ENCODE measurements around the gene ZNF778.

The ZNF778 gene

DNA sequence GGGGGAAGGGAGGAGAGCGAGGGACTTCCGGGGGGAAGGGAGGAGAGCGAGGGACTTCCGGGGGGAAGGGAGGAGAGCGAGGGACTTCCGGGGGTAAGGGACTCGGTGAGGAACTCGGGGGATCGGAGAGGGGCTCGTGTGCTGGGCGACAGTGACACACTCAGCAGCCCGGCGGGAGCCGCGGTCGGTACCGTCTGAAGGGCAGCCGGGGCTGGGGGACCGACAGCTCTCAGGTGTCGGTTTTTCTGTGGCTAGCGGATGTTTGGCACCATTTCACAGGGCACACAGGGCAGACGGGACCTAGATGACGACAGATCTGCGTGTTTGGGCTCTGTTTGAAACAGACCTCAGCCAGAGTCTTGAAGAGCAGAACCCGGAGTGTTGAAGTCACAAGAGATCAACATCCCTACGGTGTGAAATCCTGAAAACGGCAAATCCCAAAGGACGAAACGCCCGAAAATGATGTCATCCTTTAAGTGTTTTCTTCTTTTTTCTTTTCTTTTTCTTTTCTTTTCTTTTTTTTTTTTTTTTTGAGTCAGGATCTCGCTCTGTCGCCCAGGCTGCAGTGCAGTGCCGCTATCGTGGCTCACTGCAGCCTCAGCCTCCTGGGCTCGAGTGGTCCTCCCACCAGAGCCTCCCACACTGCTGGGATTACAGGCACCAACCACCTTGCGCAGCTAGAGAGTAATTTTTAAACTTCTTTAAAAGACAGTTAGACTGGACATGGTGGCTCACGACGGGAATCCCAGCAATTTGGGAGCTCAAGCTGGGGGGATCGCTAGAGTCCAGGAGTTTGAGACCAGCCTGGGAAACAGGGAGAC is 23.9 kb downstream of the ZNF778 start (continued):
- TF ChIP-seq ZNF664 (tag by site-specific recombination; IDR thresholded peaks at IDR 0.05) (no peak), ZNF433 (tag by site-specific recombination; IDR thresholded peaks at IDR 0.05; ENCODE audit: low read depth) (no peak), RBAK (tag by site-specific recombination; IDR thresholded peaks at IDR 0.05) (no peak), ZNF138 (tag by site-specific recombination; IDR thresholded peaks at IDR 0.05; ENCODE audit: borderline replicate concordance) (no peak), ZNF175 (tag by site-specific recombination; IDR thresholded peaks at IDR 0.05) (no peak), ZNF423 (tag by site-specific recombination; IDR thresholded peaks at IDR 0.05) (no peak), ZNF777 (tag by site-specific recombination; IDR thresholded peaks at IDR 0.05; ENCODE audit: borderline replicate concordance) (0 out of 2 replicates have a peak, but pooled peaks have one; percentile 36), ZNF791 (tag by site-specific recombination; IDR thresholded peaks at IDR 0.05) (no peak), ZNF580 (tag by site-specific recombination; IDR thresholded peaks at IDR 0.05) (no peak), ZNF404 (tag by site-specific recombination; IDR thresholded peaks at IDR 0.05) (no peak), ZFP3 (tag by site-specific recombination; IDR thresholded peaks at IDR 0.05; ENCODE audit: low read depth) (no peak), KLF16 (tag by site-specific recombination; IDR thresholded peaks at IDR 0.05) (peak; percentile 56), ZSCAN30 (tag by site-specific recombination; IDR thresholded peaks at IDR 0.05) (no peak), ZSCAN4 (tag by site-specific recombination; IDR thresholded peaks at IDR 0.05) (no peak), ZNF843 (tag by site-specific recombination; IDR thresholded peaks at IDR 0.05) (no peak), ZNF555 (tag by site-specific recombination; conservative IDR thresholded peaks at IDR 0.05) (no peak), ZNF121 (tag by site-specific recombination; IDR thresholded peaks at IDR 0.05) (0 out of 2 replicates have a peak, but pooled peaks have one; percentile 17), ZNF426 (tag by site-specific recombination; IDR thresholded peaks at IDR 0.05) (no peak), ZNF768 (tag by site-specific recombination; IDR thresholded peaks at IDR 0.05) (peak; percentile 62; the same call in 1 of the 2 replicates), ZNF473 (tag by site-specific recombination; IDR thresholded peaks at IDR 0.05) (no peak), ZNF701 (tag by site-specific recombination; IDR thresholded peaks at IDR 0.05) (no peak), TCF7L2 (IDR thresholded peaks at IDR 0.05; ENCODE audit: borderline replicate concordance, low read depth, low read length) (no peak), ZNF76 (tag by site-specific recombination; IDR thresholded peaks at IDR 0.05; ENCODE audit: borderline replicate concordance, low read depth) (peak; percentile 46; the same call in 1 of the 2 replicates), ZNF621 (tag by site-specific recombination; IDR thresholded peaks at IDR 0.05) (no peak), ZNF302 (tag by site-specific recombination; IDR thresholded peaks at IDR 0.05; ENCODE audit: low read depth) (no peak), OVOL3 (tag by site-specific recombination; IDR thresholded peaks at IDR 0.05) (no peak), ZNF544 (tag by site-specific recombination; IDR thresholded peaks at IDR 0.05) (no peak), ZNF366 (tag by site-specific recombination; conservative IDR thresholded peaks at IDR 0.05) (peak; percentile 98)
- TF ChIP-seq, protein P1, sequence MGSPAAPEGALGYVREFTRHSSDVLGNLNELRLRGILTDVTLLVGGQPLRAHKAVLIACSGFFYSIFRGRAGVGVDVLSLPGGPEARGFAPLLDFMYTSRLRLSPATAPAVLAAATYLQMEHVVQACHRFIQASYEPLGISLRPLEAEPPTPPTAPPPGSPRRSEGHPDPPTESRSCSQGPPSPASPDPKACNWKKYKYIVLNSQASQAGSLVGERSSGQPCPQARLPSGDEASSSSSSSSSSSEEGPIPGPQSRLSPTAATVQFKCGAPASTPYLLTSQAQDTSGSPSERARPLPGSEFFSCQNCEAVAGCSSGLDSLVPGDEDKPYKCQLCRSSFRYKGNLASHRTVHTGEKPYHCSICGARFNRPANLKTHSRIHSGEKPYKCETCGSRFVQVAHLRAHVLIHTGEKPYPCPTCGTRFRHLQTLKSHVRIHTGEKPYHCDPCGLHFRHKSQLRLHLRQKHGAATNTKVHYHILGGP (tag by site-specific recombination; IDR thresholded peaks at IDR 0.05), result no peak
- TF ChIP-seq, protein P2, sequence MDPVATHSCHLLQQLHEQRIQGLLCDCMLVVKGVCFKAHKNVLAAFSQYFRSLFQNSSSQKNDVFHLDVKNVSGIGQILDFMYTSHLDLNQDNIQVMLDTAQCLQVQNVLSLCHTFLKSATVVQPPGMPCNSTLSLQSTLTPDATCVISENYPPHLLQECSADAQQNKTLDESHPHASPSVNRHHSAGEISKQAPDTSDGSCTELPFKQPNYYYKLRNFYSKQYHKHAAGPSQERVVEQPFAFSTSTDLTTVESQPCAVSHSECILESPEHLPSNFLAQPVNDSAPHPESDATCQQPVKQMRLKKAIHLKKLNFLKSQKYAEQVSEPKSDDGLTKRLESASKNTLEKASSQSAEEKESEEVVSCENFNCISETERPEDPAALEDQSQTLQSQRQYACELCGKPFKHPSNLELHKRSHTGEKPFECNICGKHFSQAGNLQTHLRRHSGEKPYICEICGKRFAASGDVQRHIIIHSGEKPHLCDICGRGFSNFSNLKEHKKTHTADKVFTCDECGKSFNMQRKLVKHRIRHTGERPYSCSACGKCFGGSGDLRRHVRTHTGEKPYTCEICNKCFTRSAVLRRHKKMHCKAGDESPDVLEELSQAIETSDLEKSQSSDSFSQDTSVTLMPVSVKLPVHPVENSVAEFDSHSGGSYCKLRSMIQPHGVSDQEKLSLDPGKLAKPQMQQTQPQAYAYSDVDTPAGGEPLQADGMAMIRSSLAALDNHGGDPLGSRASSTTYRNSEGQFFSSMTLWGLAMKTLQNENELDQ (tag by site-specific recombination; IDR thresholded peaks at IDR 0.05; ENCODE audit: low read depth), result no peak
- TF ChIP-seq, protein P3, sequence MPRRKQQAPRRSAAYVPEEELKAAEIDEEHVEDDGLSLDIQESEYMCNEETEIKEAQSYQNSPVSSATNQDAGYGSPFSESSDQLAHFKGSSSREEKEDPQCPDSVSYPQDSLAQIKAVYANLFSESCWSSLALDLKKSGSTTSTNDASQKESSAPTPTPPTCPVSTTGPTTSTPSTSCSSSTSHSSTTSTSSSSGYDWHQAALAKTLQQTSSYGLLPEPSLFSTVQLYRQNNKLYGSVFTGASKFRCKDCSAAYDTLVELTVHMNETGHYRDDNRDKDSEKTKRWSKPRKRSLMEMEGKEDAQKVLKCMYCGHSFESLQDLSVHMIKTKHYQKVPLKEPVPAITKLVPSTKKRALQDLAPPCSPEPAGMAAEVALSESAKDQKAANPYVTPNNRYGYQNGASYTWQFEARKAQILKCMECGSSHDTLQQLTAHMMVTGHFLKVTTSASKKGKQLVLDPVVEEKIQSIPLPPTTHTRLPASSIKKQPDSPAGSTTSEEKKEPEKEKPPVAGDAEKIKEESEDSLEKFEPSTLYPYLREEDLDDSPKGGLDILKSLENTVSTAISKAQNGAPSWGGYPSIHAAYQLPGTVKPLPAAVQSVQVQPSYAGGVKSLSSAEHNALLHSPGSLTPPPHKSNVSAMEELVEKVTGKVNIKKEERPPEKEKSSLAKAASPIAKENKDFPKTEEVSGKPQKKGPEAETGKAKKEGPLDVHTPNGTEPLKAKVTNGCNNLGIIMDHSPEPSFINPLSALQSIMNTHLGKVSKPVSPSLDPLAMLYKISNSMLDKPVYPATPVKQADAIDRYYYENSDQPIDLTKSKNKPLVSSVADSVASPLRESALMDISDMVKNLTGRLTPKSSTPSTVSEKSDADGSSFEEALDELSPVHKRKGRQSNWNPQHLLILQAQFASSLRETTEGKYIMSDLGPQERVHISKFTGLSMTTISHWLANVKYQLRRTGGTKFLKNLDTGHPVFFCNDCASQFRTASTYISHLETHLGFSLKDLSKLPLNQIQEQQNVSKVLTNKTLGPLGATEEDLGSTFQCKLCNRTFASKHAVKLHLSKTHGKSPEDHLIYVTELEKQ (tag by site-specific recombination; IDR thresholded peaks at IDR 0.05; ENCODE audit: borderline replicate concordance), result no peak
